Endothelial cell of umbilical vein (primary cell): ENCODE results near the gene HEATR3. TPM values are rescaled to one million over a fixed set of nuclear protein-coding genes. Genes with fewer than 3 reads are reported as not detected.

Experiments used
- BruUV-seq: library from RNA; stranded (reverse); fragments of 400-500 nt; replicated peaks from 2 replicates; lab custom pipeline; 2021; lab: Mats Ljungman, UMichigan
- CTCF ChIA-PET: fragments of 300-600, 350-600 bp; sonication (Branson Sonifier 250); formaldehyde crosslinking; loops from one replicate; lab custom pipeline; 2021; ENCODE audit warnings: antibody characterized with exemption, inconsistent platforms; lab: Charles Lee
- POLR2A ChIA-PET: fragments of 300-600, 350-600 bp; sonication (Branson Sonifier 250); formaldehyde crosslinking; loops from one replicate; lab custom pipeline; 2021; ENCODE audit warnings: antibody characterized with exemption, inconsistent platforms; lab: Charles Lee
- DNase-seq: peaks from one replicate; pipeline ENCODE4 v3.0.0-alpha.2; 2011; ENCODE audit warnings: low read depth, low spot score
- FAIRE-seq: peaks from 2 replicates; lab custom pipeline; 2011; peaks lifted over from hg19 to GRCh38; lab: Jason Lieb, UNC
- H2AFZ ChIP-seq: 2 replicates; pipeline ENCODE4 v1.6.0; 2012; ENCODE audit warnings: low read depth, low read length, control low read depth, inconsistent platforms
- H3K27ac ChIP-seq: 2 replicates; pipeline ENCODE4 v1.5.1; 2011; ENCODE audit warnings: low read depth, mild to moderate bottlenecking, control low read depth, low read length, moderate library complexity; ENCODE audit not compliant: insufficient read depth
- H3K27me3 ChIP-seq, 2 experiments: 2 replicates each; pipeline versions ENCODE4 v1.6.0 to v1.6.1; 2011; ENCODE audit warnings: low read length in 2 of 2, mixed read lengths in 1 of 2; ENCODE audit not compliant: control insufficient read depth in 2 of 2, insufficient read depth in 2 of 2
- H3K36me3 ChIP-seq, 2 experiments: 2 replicates in 1 of 2; 3 replicates in 1 of 2; pipeline ENCODE4 v1.5.1; 2011; ENCODE audit warnings: low read length in 2 of 2, mild to moderate bottlenecking in 1 of 2, moderate library complexity in 1 of 2; ENCODE audit not compliant: control insufficient read depth in 2 of 2, insufficient read depth in 2 of 2; ENCODE audit errors: extremely low read depth in 1 of 2
- H3K4me1 ChIP-seq: 3 replicates; pipeline ENCODE4 v1.5.1; 2011; ENCODE audit warnings: mild to moderate bottlenecking, low read length; ENCODE audit not compliant: control insufficient read depth, insufficient read depth; ENCODE audit errors: extremely low read depth
- H3K4me2 ChIP-seq: 2 replicates; pipeline ENCODE4 v1.6.1; 2011; ENCODE audit warnings: low read length, control low read depth, mixed read lengths; ENCODE audit not compliant: insufficient read depth
- H3K4me3 ChIP-seq, 3 experiments: fragments of 200-600 bp in 1 of 3; sonication (generic), shearing (Covaris generic) in 1 of 3; replicated peaks in 1 of 3; 2 replicates each; pipeline ENCODE4 v1.5.1; 2011 to 2016; ENCODE audit warnings: control low read depth in 3 of 3, low read length in 3 of 3, mild to moderate bottlenecking in 2 of 3, inconsistent platforms in 1 of 3, low read depth in 1 of 3, moderate library complexity in 1 of 3; ENCODE audit not compliant: insufficient read depth in 1 of 3
- H3K79me2 ChIP-seq: 2 replicates; pipeline ENCODE4 v1.6.0; 2012; ENCODE audit warnings: low read length, inconsistent platforms; ENCODE audit not compliant: control insufficient read depth, insufficient read depth
- H3K9ac ChIP-seq: replicated peaks from 2 replicates; pipeline ENCODE3; 2011; ENCODE audit warnings: low read length, control low read depth; ENCODE audit not compliant: insufficient read depth; ENCODE audit errors: extremely low read depth
- H3K9me1 ChIP-seq: replicated peaks from 3 replicates; pipeline ENCODE4 v1.6.0; 2011; ENCODE audit warnings: mild to moderate bottlenecking, low read length; ENCODE audit not compliant: control insufficient read depth, insufficient read depth; ENCODE audit errors: extremely low read depth
- H3K9me3 ChIP-seq: replicated peaks from 2 replicates; pipeline ENCODE4 v1.5.1; 2012; ENCODE audit warnings: low read length, inconsistent platforms; ENCODE audit not compliant: control insufficient read depth, insufficient read depth
- H4K20me1 ChIP-seq: replicated peaks from 2 replicates; pipeline ENCODE3; 2011; ENCODE audit warnings: mild to moderate bottlenecking, low read length; ENCODE audit not compliant: control insufficient read depth, insufficient read depth; ENCODE audit errors: extremely low read depth
- EZH2 ChIP-seq: IDR thresholded peaks from 2 replicates; pipeline ENCODE4 v1.6.1; 2012; ENCODE audit warnings: borderline replicate concordance, low read depth, mild to moderate bottlenecking, moderate library complexity, low read length, inconsistent platforms; ENCODE audit not compliant: severe bottlenecking
- FOS ChIP-seq: IDR thresholded peaks from 2 replicates; pipeline ENCODE4 v1.6.1; 2011; ENCODE audit warnings: mild to moderate bottlenecking, low read length, moderate library complexity, borderline replicate concordance; ENCODE audit not compliant: insufficient read depth
- JUN ChIP-seq: IDR thresholded peaks from 2 replicates; pipeline ENCODE4 v1.6.1; 2011; ENCODE audit warnings: borderline replicate concordance, low read depth; ENCODE audit not compliant: insufficient read length, insufficient read depth
- POLR2AphosphoS5 ChIP-seq: IDR thresholded peaks from 2 replicates; pipeline ENCODE4 v1.6.1; 2012; ENCODE audit warnings: low read depth, mild to moderate bottlenecking, control low read depth, low read length, moderate library complexity; ENCODE audit not compliant: insufficient read depth
- dilution Hi-C: fragments of 300-500 bp; cut with MboI; formaldehyde crosslinking; loops from one replicate; pipeline ENCODE4 v1.15.0; 2019; ENCODE audit warnings: low sequenced_read_pairs; ENCODE audit not compliant: extremely low pct_ligation_motif_present
- intact Hi-C: fragments of 100-400 bp; cut with micrococcal nuclease; formaldehyde crosslinking; loops from one replicate; pipeline ENCODE4 v1.10.0; 2022
- polyA plus RNA-seq, 4 experiments: library from polyadenylated mRNA; depleted of rRNA in 3 of 4; stranded (reverse) in 3 of 4; unstranded in 1 of 4; fragments of >200 nt; gene quantifications; 2 replicates each; pipeline versions ENCODE4 v1.2.1 to v1.2.3, GENCODE V29; 2011 to 2012; ENCODE audit warnings: missing spikeins in 1 of 4
- total RNA-seq: library from RNA; stranded (reverse); gene quantifications from 2 replicates; pipeline ENCODE4 v1.2.3, GENCODE V29; 2021
- TF ChIP-seq, protein P1 (sequence below), 2 donors: IDR thresholded peaks; 1 replicate in 1 of 2; 2 replicates in 1 of 2; pipeline ENCODE4 v1.5.1; 2011; ENCODE audit warnings: low read length in 2 of 2, mild to moderate bottlenecking in 2 of 2, moderate library complexity in 2 of 2, control low read depth in 1 of 2, inconsistent platforms in 1 of 2, low read depth in 1 of 2; ENCODE audit not compliant: insufficient read depth in 1 of 2; ENCODE audit errors: extremely low read depth in 1 of 2

Gene HEATR3
- total and polyA plus RNA-seq, 2 donors (not counting 3 experiments of a cell fraction or from before 2014, with no cell fraction given) = 6.7 to 23.1 TPM

DNA sequence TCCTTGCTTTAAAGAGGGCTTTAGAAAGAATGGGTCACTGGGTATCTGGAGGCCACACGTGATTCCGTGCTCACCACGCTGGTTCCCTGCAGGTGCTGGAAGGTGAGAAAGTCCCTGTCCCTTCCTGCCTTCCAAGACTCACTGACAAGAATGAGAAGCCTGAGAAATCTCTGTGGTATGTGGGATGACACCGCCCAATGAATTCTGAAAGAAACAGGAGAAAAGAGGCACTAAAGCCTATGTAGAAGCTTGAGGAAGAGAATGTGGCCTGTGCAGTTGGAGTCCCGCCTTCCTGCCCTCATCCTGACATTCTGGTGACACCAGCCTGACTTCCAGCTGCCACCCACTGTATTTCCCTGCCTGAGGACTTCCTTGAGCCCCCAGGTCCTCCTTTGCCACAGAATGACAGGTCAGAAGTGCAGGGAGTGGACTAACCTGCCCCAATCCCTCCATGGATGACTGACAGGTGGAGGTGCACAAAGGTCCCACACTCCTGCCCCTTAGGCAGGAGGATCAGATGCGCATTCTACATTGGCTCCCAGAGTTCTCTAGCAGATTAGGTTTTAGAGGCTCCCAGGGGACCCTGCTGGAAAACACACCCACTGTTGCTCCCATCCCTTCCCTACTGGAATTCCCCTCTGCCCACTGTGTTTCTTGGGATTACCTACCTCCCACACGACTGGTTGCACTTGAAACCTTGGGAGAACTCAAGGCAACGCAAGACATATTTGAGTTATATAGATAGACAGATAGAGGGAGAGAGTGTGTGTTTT is 48.8 kb downstream of the HEATR3 start:
- Histone ChIP-seq H3K79me2 (no peaks in the 10 kb centered on the region), H3K27me3 (no peaks in the 10 kb centered on the region), H3K4me3 (no peak overlapping the region), H3K4me2 (no peak overlapping the region), H3K27ac (no peak overlapping the region), H3K4me1 (no peaks in the 10 kb centered on the region), H4K20me1 (no peaks in the 10 kb centered on the region), H3K9ac (no peak overlapping the region), H3K36me3 (no peaks in the 10 kb centered on the region), H3K9me3 (no peaks in the 10 kb centered on the region), H2AFZ (no peak overlapping the region), H3K9me1 (no peaks in the 10 kb centered on the region)
- DNase-seq (no peak), FAIRE-seq (no peak)
- intact Hi-C loops (no loop called here), dilution Hi-C loops (no loop called here)
- ChIA-PET CTCF (interaction anchor here (0.7 kb wide), 1 partner anchor 96 kb away, joined by 3 read pairs; no protein-coding TSS in a partner anchor), POLR2A (no interaction called here)
- TF ChIP-seq EZH2 (no peak), POLR2AphosphoS5 (no peak), FOS (no peak)
- no TSS peak for BruUV-seq

DNA sequence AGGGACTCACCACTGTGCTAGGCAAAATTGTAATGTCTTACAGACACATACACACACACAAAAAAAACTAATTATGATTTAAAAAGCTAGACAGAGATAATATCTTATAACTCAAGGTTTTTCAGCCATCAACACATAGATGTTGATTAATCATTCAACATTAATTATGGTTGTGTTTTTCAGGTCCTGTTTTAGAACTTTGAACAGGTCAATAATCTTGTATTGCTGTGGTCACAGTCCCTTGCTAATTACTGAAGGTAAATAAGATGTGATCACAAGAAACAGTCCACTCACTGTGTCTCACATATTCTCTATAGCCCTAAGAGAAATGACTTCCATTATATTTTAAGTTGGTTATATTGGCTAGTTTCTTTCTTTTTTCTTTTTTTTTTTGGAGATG is 54.9 kb downstream of the HEATR3 start:
- CTCF ChIA-PET = interaction anchor here (1.0 to 1.3 kb wide), 3 partner anchors 13 to 96 kb away, joined by 3 read pairs; partner anchors contain the start of gene CNEP1R1
- no peak for DNase-seq
- H3K4me1 ChIP-seq = no peaks in the 10 kb centered on the region

More for the DNA sequence above, 54.9 kb downstream of the HEATR3 start:
- dilution Hi-C loops = no loop called here
- FAIRE-seq = no peak
- no peaks in the 10 kb centered on the region for H4K20me1 ChIP-seq
- peaks cover 0 to 1% of the 10 kb centered on the region in 2 experiments for H3K27me3 ChIP-seq
- no peaks in the 10 kb centered on the region for H3K9me3 ChIP-seq
- no peak overlapping the region for H2AFZ ChIP-seq
- H3K36me3 ChIP-seq = no peaks in the 10 kb centered on the region
- no peak overlapping the region for H3K4me2 ChIP-seq
- H3K79me2 ChIP-seq = no peaks in the 10 kb centered on the region
- H3K27ac ChIP-seq = no peak overlapping the region
- POLR2A ChIA-PET = no interaction called here
- no TSS peak for BruUV-seq
- intact Hi-C loops = no loop called here
- H3K4me3 ChIP-seq = no peak overlapping the region
- TF ChIP-seq JUN (no peak), EZH2 (no peak)
- TF ChIP-seq, protein P1, sequence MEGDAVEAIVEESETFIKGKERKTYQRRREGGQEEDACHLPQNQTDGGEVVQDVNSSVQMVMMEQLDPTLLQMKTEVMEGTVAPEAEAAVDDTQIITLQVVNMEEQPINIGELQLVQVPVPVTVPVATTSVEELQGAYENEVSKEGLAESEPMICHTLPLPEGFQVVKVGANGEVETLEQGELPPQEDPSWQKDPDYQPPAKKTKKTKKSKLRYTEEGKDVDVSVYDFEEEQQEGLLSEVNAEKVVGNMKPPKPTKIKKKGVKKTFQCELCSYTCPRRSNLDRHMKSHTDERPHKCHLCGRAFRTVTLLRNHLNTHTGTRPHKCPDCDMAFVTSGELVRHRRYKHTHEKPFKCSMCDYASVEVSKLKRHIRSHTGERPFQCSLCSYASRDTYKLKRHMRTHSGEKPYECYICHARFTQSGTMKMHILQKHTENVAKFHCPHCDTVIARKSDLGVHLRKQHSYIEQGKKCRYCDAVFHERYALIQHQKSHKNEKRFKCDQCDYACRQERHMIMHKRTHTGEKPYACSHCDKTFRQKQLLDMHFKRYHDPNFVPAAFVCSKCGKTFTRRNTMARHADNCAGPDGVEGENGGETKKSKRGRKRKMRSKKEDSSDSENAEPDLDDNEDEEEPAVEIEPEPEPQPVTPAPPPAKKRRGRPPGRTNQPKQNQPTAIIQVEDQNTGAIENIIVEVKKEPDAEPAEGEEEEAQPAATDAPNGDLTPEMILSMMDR (IDR thresholded peaks at IDR 0.05; ENCODE audit: extremely low read depth in 1 of 2, insufficient read depth in 1 of 2, low read depth in 1 of 2, low read length in 2 of 2) = no peak
- H3K9ac ChIP-seq = no peak overlapping the region
- H3K9me1 ChIP-seq = no peaks in the 10 kb centered on the region
